ENCODE results near the gene SEPTIN3. TPM values are rescaled to one million over a fixed set of nuclear protein-coding genes. Genes with fewer than 3 reads are reported as not detected.

Gene SEPTIN3
- total RNA-seq, 3 donors from 2014 or later = 0.16 to 2.2 (median 1.6) TPM

- DNase-seq (ENCODE audit: low spot score in 2 of 2) = no peak
- no peak overlapping the region for H3K27ac ChIP-seq
- no peaks in the 10 kb centered on the region for H3K27me3 ChIP-seq
- no peaks in the 10 kb centered on the region for H3K4me1 ChIP-seq
- intact Hi-C loops (cut with DNase I; ENCODE audit: low total_unique reads) = no loop called here
- no peaks in the 10 kb centered on the region for H3K9me3 ChIP-seq
- TF ChIP-seq POLR2AphosphoS5 (IDR thresholded peaks at IDR 0.05) = no peak
- no peak for TF ChIP-seq POLR2A (IDR thresholded peaks at IDR 0.05)
- TF ChIP-seq CTCF (IDR thresholded peaks at IDR 0.05) = no peak
- no peaks in the 10 kb centered on the region for H3K36me3 ChIP-seq
- no peak overlapping the region for H3K4me3 ChIP-seq
These were observed 20.0 kb downstream of the SEPTIN3 start for GRCh38 chr22:41989246-41989645.

- H3K27me3 ChIP-seq = no peaks in the 10 kb centered on the region
- DNase-seq (ENCODE audit: low spot score in 2 of 2) = peak in 1 of 2 donors; percentile 10
These were observed 21.9 kb downstream of the SEPTIN3 start for GRCh38 chr22:41991111-41991510.

GRCh38 chr22:41992496-41992895 lies 23.3 kb downstream of the SEPTIN3 start:
- Histone ChIP-seq H3K4me3 (no peak overlapping the region), H3K27ac (no peak overlapping the region), H3K4me1 (no peaks in the 10 kb centered on the region), H3K27me3 (no peaks in the 10 kb centered on the region), H3K36me3 (no peaks in the 10 kb centered on the region), H3K9me3 (no peaks in the 10 kb centered on the region)
- DNase-seq (ENCODE audit: low spot score in 2 of 2) = peak in 1 of 2 donors; percentile 31
- no peak for TF ChIP-seq CTCF (IDR thresholded peaks at IDR 0.05)
- TF ChIP-seq POLR2A (IDR thresholded peaks at IDR 0.05) = no peak
- TF ChIP-seq POLR2AphosphoS5 (IDR thresholded peaks at IDR 0.05) = no peak
- intact Hi-C loops (cut with DNase I; ENCODE audit: low total_unique reads) = no loop called here

More at GRCh38 chr22:41991111-41991510, 21.9 kb downstream of the SEPTIN3 start:
- Histone ChIP-seq H3K4me1 (no peaks in the 10 kb centered on the region), H3K9me3 (no peaks in the 10 kb centered on the region), H3K27ac (no peak overlapping the region), H3K36me3 (no peaks in the 10 kb centered on the region), H3K4me3 (no peak overlapping the region)
- TF ChIP-seq POLR2AphosphoS5 (IDR thresholded peaks at IDR 0.05) (no peak), CTCF (IDR thresholded peaks at IDR 0.05) (no peak), POLR2A (IDR thresholded peaks at IDR 0.05) (no peak)
- intact Hi-C loops (cut with DNase I; ENCODE audit: low total_unique reads) = no loop called here

- Histone ChIP-seq H3K4me1 (no peaks in the 10 kb centered on the region), H3K27ac (no peak overlapping the region), H3K9me3 (no peaks in the 10 kb centered on the region), H3K27me3 (no peaks in the 10 kb centered on the region), H3K36me3 (no peaks in the 10 kb centered on the region), H3K4me3 (no peak overlapping the region)
- TF ChIP-seq POLR2AphosphoS5 (IDR thresholded peaks at IDR 0.05) (no peak), CTCF (IDR thresholded peaks at IDR 0.05) (no peak)
- peak in 1 of 2 donors; percentile 25 for DNase-seq (ENCODE audit: low spot score in 2 of 2)
- intact Hi-C loops (cut with DNase I; ENCODE audit: low total_unique reads) = no loop called here
These were observed 26.0 kb downstream of the SEPTIN3 start for GRCh38 chr22:41995211-41995610.

GRCh38 chr22:41996826-41997225 lies 27.6 kb downstream of the SEPTIN3 start:
- TF ChIP-seq POLR2AphosphoS5 (IDR thresholded peaks at IDR 0.05) (no peak), POLR2A (IDR thresholded peaks at IDR 0.05) (no peak), CTCF (IDR thresholded peaks at IDR 0.05) (no peak)
- no peak overlapping the region for H3K27ac ChIP-seq
- no peaks in the 10 kb centered on the region for H3K4me1 ChIP-seq
- intact Hi-C loops (cut with DNase I; ENCODE audit: low total_unique reads) = no loop called here
- no peak for DNase-seq (ENCODE audit: low spot score in 2 of 2)
- H3K9me3 ChIP-seq = no peaks in the 10 kb centered on the region
- no peak overlapping the region for H3K4me3 ChIP-seq
- H3K36me3 ChIP-seq = no peaks in the 10 kb centered on the region
- H3K27me3 ChIP-seq = no peaks in the 10 kb centered on the region
